Left ventricle myocardium inferior (tissue), 1 donor: Measurements from ENCODE around the gene HIP1R. TPM values are rescaled to one million over a fixed set of nuclear protein-coding genes. Genes with fewer than 3 reads are reported as not detected.

ENCODE experiments used
- DNase-seq: peaks from one replicate; pipeline ENCODE4 v3.0.0-alpha.2; 2020
- H3K27ac ChIP-seq: fragments of 200-600 bp; replicated peaks from 2 replicates; pipeline ENCODE4 v1.8.0; 2021
- H3K27me3 ChIP-seq: fragments of 200-600 bp; 2 replicates; pipeline ENCODE4 v1.8.0; 2021; ENCODE audit warnings: low read depth
- H3K36me3 ChIP-seq: fragments of 200-600 bp; 2 replicates; pipeline ENCODE4 v1.8.0; 2021
- H3K4me1 ChIP-seq: fragments of 200-600 bp; 2 replicates; pipeline ENCODE4 v1.8.0; 2021
- H3K4me3 ChIP-seq: fragments of 200-600 bp; 2 replicates; pipeline ENCODE4 v1.8.0; 2021; ENCODE audit warnings: mild to moderate bottlenecking, moderate library complexity
- H3K9me3 ChIP-seq: fragments of 200-600 bp; replicated peaks from 2 replicates; pipeline ENCODE4 v1.8.0; 2021
- intact Hi-C: fragments of 100-400 bp; cut with micrococcal nuclease; formaldehyde crosslinking; loops from one replicate; pipeline ENCODE4 v1.11.0; 2022
- total RNA-seq: library from RNA; stranded (reverse); fragmentation: NEBNext Ultra II Directional; extraction: Animal tissue kit (Norgen Biotek cat#: 25700); gene quantifications from one replicate; pipeline ENCODE4 v1.2.1, GENCODE V29; 2021
- TF ChIP-seq, protein P1 (sequence below): fragments of 200-600 bp; IDR thresholded peaks from 2 replicates; pipeline ENCODE4 v1.8.0; 2021; ENCODE audit warnings: antibody characterized with exemption, mild to moderate bottlenecking, borderline replicate concordance
- donor health status: DM: no; HTN: yes; CAD: no; lungs with severe emphysema.

HIP1R gene
- total RNA-seq, 1 donor from 2014 or later, result 11.2 TPM

- TF ChIP-seq, protein P1, sequence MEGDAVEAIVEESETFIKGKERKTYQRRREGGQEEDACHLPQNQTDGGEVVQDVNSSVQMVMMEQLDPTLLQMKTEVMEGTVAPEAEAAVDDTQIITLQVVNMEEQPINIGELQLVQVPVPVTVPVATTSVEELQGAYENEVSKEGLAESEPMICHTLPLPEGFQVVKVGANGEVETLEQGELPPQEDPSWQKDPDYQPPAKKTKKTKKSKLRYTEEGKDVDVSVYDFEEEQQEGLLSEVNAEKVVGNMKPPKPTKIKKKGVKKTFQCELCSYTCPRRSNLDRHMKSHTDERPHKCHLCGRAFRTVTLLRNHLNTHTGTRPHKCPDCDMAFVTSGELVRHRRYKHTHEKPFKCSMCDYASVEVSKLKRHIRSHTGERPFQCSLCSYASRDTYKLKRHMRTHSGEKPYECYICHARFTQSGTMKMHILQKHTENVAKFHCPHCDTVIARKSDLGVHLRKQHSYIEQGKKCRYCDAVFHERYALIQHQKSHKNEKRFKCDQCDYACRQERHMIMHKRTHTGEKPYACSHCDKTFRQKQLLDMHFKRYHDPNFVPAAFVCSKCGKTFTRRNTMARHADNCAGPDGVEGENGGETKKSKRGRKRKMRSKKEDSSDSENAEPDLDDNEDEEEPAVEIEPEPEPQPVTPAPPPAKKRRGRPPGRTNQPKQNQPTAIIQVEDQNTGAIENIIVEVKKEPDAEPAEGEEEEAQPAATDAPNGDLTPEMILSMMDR, result peak; percentile 43
- Histone ChIP-seq H3K4me1 (peaks cover 97% of the 10 kb centered on the region), H3K36me3 (no peaks in the 10 kb centered on the region), H3K9me3 (no peaks in the 10 kb centered on the region), H3K27me3 (no peaks in the 10 kb centered on the region), H3K4me3 (no peak overlapping the region), H3K27ac (peak overlapping the region; percentile 50)
- intact Hi-C loops, result no loop called here
- no peak for DNase-seq
These were observed 45.4 kb downstream of the HIP1R start for GRCh38 chr12:122880668-122881067.

GRCh38 chr12:122882908-122883558, 47.8 kb downstream of the HIP1R start:
- Histone ChIP-seq H3K9me3 (no peaks in the 10 kb centered on the region), H3K27me3 (no peaks in the 10 kb centered on the region), H3K27ac (peak overlapping the region; percentile 39), H3K4me1 (peaks cover 95% of the 10 kb centered on the region), H3K36me3 (no peaks in the 10 kb centered on the region), H3K4me3 (no peak overlapping the region)
- TF ChIP-seq, protein P1, result no peak
- intact Hi-C loops, result no loop called here
- DNase-seq, result no peak

DNA sequence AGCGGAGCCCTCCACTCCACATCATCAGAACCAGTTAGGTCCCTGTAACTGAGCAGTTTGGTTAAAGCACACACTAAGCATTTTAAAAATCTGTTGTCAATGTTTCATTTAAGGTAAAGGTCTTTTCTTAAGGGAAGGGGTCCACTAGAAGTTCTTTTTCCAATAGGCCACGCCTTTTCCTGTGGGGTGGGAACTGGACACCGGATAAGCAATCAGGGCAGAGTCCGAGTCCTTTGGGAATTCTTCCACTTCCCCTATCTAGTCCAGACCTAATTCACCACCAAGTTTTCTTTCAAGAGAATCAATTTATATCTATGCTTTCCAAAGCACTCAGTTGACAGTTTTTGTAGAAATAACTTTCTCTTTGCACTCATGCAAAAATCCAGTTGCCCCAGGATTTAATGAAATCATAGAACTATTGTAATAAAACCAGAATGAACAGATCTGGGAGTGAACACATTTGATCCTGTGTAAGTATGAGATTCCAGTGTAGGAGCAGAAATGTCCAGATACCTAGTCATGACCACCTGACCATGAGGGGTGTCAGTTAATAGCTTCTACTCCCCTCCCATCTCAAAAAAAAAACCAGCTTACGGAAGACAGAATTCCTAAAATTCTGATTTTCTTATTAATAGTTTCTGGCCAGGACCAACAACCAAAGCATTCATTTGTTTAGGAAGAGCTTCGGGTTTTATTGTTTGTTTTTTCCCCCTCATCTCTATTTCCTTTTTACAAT, 49.0 kb downstream of the HIP1R start:
- Histone ChIP-seq H3K36me3 (no peaks in the 10 kb centered on the region), H3K27ac (peak overlapping the region; percentile 66), H3K4me3 (peak overlapping the region; percentile 5), H3K4me1 (peaks cover 95% of the 10 kb centered on the region), H3K27me3 (no peaks in the 10 kb centered on the region), H3K9me3 (no peaks in the 10 kb centered on the region)
- DNase-seq, result no peak
- intact Hi-C loops, result no loop called here
- TF ChIP-seq, protein P1, result no peak

- Histone ChIP-seq H3K4me1 (peaks cover 95% of the 10 kb centered on the region), H3K27me3 (no peaks in the 10 kb centered on the region), H3K9me3 (no peaks in the 10 kb centered on the region), H3K27ac (peak overlapping the region; percentile 66), H3K36me3 (no peaks in the 10 kb centered on the region), H3K4me3 (no peak overlapping the region)
- DNase-seq, result no peak
- TF ChIP-seq, protein P1, result no peak
- intact Hi-C loops, result no loop called here
These were observed 49.6 kb downstream of the HIP1R start for GRCh38 chr12:122884860-122885259.

GRCh38 chr12:122886161-122886560, 50.9 kb downstream of the HIP1R start:
- no peaks in the 10 kb centered on the region for H3K36me3 ChIP-seq
- DNase-seq, result no peak
- no peak overlapping the region for H3K4me3 ChIP-seq
- no peak overlapping the region for H3K27ac ChIP-seq
- intact Hi-C loops, result no loop called here
- no peaks in the 10 kb centered on the region for H3K9me3 ChIP-seq
- TF ChIP-seq, protein P1, result no peak
- H3K27me3 ChIP-seq, result no peaks in the 10 kb centered on the region
- peaks cover 95% of the 10 kb centered on the region for H3K4me1 ChIP-seq
